ENCODE measurements around the gene RAVER2. TPM values are rescaled to one million over a fixed set of nuclear protein-coding genes. Genes with fewer than 3 reads are reported as not detected.

The RAVER2 gene
- total and polyA plus RNA-seq, 2 experiments from 2014 or later, result 0.63 to 2.4 TPM

GRCh38 chr1:64875101-64875500, 130.2 kb downstream of the RAVER2 start:
- no peak for DNase-seq
- no peaks in the 10 kb centered on the region for H3F3A ChIP-seq (ENCODE audit: insufficient read depth)

DNA sequence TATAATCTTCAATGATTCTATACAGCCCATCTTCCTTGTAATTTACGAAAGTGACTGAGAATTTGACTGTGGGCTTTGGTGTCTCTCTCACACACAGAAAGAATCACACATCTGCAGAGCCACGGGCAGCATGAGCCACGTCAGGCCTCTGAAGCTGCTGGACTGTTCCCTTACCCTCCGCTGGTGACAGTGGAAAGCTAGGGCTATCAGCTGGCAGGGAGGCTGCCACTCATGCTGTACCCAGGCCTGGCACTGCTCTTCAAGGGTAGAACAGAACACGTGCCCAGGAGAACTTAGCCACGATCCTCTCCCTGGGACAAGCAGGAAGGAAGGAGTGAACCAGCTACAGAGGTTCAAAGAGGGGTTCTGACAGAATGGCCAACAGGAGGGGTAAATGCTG, 130.7 kb downstream of the RAVER2 start:
- H3K27ac ChIP-seq, result no peak overlapping the region
- H4K20me1 ChIP-seq (ENCODE audit: insufficient read depth), result no peaks in the 10 kb centered on the region
- H3F3A ChIP-seq (ENCODE audit: insufficient read depth), result 0 out of 2 replicates have a peak, but pooled peaks cover 4% of the 10 kb centered on the region
- H3K4me2 ChIP-seq (ENCODE audit: unreplicated experiment), result no peak overlapping the region
- no peaks in the 10 kb centered on the region for H3K9me2 ChIP-seq (ENCODE audit: insufficient read depth)
- no peaks in the 10 kb centered on the region for H3K9me3 ChIP-seq (ENCODE audit: low read depth)
- H3K4me1 ChIP-seq (ENCODE audit: insufficient read depth), result peaks cover 9% of the 10 kb centered on the region
- peaks cover 38% of the 10 kb centered on the region for H3K36me3 ChIP-seq (ENCODE audit: low read depth)
- in situ Hi-C loops (cut with MboI), result no loop called here
- H3K79me2 ChIP-seq (ENCODE audit: insufficient read depth), result peaks cover 34% of the 10 kb centered on the region
- no peak for DNase-seq
- no peak overlapping the region for H2AFZ ChIP-seq
- 84 to 85% methylated on average over 6 of the region's 6 CpGs for WGBS, 2 experiments (ENCODE audit: low coverage in 1 of 2, low lambda C conversion rate in 2 of 2, missing lambda C conversion rate in 2 of 2)
- no peaks in the 10 kb centered on the region for H3K27me3 ChIP-seq (replicated peaks; ENCODE audit: insufficient read depth)
- no peak overlapping the region for H3K9ac ChIP-seq
- no peak for TF ChIP-seq EZH2phosphoT487 (IDR thresholded peaks at IDR 0.05; ENCODE audit: insufficient read depth, low read depth)
- TF ChIP-seq EZH2 (IDR thresholded peaks at IDR 0.05; ENCODE audit: insufficient read depth, poor library complexity, severe bottlenecking), result no peak
- no peak overlapping the region for H3K4me3 ChIP-seq

More at GRCh38 chr1:64875101-64875500, 130.2 kb downstream of the RAVER2 start:
- Histone ChIP-seq H3K27me3 (replicated peaks; ENCODE audit: insufficient read depth) (no peaks in the 10 kb centered on the region), H2AFZ (no peak overlapping the region), H3K9me2 (ENCODE audit: insufficient read depth) (no peaks in the 10 kb centered on the region), H3K36me3 (ENCODE audit: low read depth) (peaks cover 39% of the 10 kb centered on the region), H4K20me1 (ENCODE audit: insufficient read depth) (no peaks in the 10 kb centered on the region), H3K4me1 (ENCODE audit: insufficient read depth) (peaks cover 9% of the 10 kb centered on the region; the same call in 1 of the 2 replicates), H3K4me2 (ENCODE audit: unreplicated experiment) (no peak overlapping the region), H3K9ac (no peak overlapping the region), H3K4me3 (no peak overlapping the region), H3K27ac (no peak overlapping the region), H3K79me2 (ENCODE audit: insufficient read depth) (peaks cover 29% of the 10 kb centered on the region), H3K9me3 (ENCODE audit: low read depth) (no peaks in the 10 kb centered on the region)
- TF ChIP-seq EZH2 (IDR thresholded peaks at IDR 0.05; ENCODE audit: insufficient read depth, poor library complexity, severe bottlenecking) (no peak), EZH2phosphoT487 (IDR thresholded peaks at IDR 0.05; ENCODE audit: insufficient read depth, low read depth) (no peak)
- in situ Hi-C loops (cut with MboI), result no loop called here
- 94 to 95% methylated on average over 10 of the region's 10 CpGs for WGBS, 2 experiments (ENCODE audit: low coverage in 1 of 2, low lambda C conversion rate in 2 of 2, missing lambda C conversion rate in 2 of 2)

- H3F3A ChIP-seq (ENCODE audit: insufficient read depth), result peaks cover 15% of the 10 kb centered on the region; the same call in 1 of the 2 replicates
- no peaks in the 10 kb centered on the region for H3K9me2 ChIP-seq (ENCODE audit: insufficient read depth)
- H3K79me2 ChIP-seq (ENCODE audit: insufficient read depth), result peaks cover 36% of the 10 kb centered on the region
- no peak overlapping the region for H3K4me2 ChIP-seq (ENCODE audit: unreplicated experiment)
- no peak overlapping the region for H3K9ac ChIP-seq
- in situ Hi-C loops (cut with MboI), result no loop called here
- H3K4me3 ChIP-seq, result no peak overlapping the region
- no peak overlapping the region for H2AFZ ChIP-seq
- H4K20me1 ChIP-seq (ENCODE audit: insufficient read depth), result no peaks in the 10 kb centered on the region
- no peaks in the 10 kb centered on the region for H3K27me3 ChIP-seq (replicated peaks; ENCODE audit: insufficient read depth)
- WGBS, 2 experiments (ENCODE audit: low coverage in 1 of 2, low lambda C conversion rate in 2 of 2, missing lambda C conversion rate in 2 of 2), result 94 to 95% methylated on average over 2 of the region's 2 CpGs
- TF ChIP-seq EZH2 (IDR thresholded peaks at IDR 0.05; ENCODE audit: insufficient read depth, poor library complexity, severe bottlenecking) (no peak), EZH2phosphoT487 (IDR thresholded peaks at IDR 0.05; ENCODE audit: insufficient read depth, low read depth) (no peak)
- no peak overlapping the region for H3K27ac ChIP-seq
- H3K4me1 ChIP-seq (ENCODE audit: insufficient read depth), result peaks cover 20% of the 10 kb centered on the region
- no peak for DNase-seq
- peaks cover 33% of the 10 kb centered on the region for H3K36me3 ChIP-seq (ENCODE audit: low read depth)
- H3K9me3 ChIP-seq (ENCODE audit: low read depth), result no peaks in the 10 kb centered on the region
These were observed 132.3 kb downstream of the RAVER2 start for GRCh38 chr1:64877151-64877550.

DNA sequence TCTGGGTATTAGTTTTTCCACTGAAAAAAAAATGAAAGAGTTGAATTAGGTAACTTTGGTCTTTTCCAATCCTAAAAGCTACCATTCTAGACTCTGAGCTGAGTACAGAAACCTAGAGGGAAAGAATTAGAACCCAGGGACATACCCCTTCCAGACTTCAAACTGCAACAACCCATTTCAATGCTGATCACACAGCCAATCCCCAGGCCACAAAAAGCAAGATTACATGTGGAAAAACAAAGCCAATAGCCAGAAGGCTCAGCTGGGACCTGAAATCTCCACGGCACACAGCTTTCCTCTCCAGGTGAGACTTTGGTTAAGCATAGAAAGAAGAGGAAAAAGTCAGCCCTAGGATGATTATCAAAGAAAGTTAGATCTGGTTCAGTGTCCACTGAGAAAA, 132.7 kb downstream of the RAVER2 start:
- H3K9me2 ChIP-seq (ENCODE audit: insufficient read depth), result no peaks in the 10 kb centered on the region
- H3K4me2 ChIP-seq (ENCODE audit: unreplicated experiment), result no peak overlapping the region
- WGBS, 2 experiments (ENCODE audit: low coverage in 1 of 2, low lambda C conversion rate in 2 of 2, missing lambda C conversion rate in 2 of 2), result 96 to 100% methylated on average over 1 of the region's 1 CpG
- H3F3A ChIP-seq (ENCODE audit: insufficient read depth), result peaks cover 16% of the 10 kb centered on the region; the same call in 1 of the 2 replicates
- no peaks in the 10 kb centered on the region for H4K20me1 ChIP-seq (ENCODE audit: insufficient read depth)
- H3K9me3 ChIP-seq (ENCODE audit: low read depth), result no peaks in the 10 kb centered on the region
- no peak overlapping the region for H3K4me3 ChIP-seq
- no peak overlapping the region for H3K9ac ChIP-seq
- H3K36me3 ChIP-seq (ENCODE audit: low read depth), result peaks cover 29% of the 10 kb centered on the region
- H3K4me1 ChIP-seq (ENCODE audit: insufficient read depth), result peaks cover 20% of the 10 kb centered on the region
- in situ Hi-C loops (cut with MboI), result no loop called here
- no peak overlapping the region for H2AFZ ChIP-seq
- H3K27me3 ChIP-seq (replicated peaks; ENCODE audit: insufficient read depth), result no peaks in the 10 kb centered on the region
- H3K27ac ChIP-seq, result no peak overlapping the region
- TF ChIP-seq EZH2phosphoT487 (IDR thresholded peaks at IDR 0.05; ENCODE audit: insufficient read depth, low read depth), result no peak
- TF ChIP-seq EZH2 (IDR thresholded peaks at IDR 0.05; ENCODE audit: insufficient read depth, poor library complexity, severe bottlenecking), result no peak
- no peak for DNase-seq
- peaks cover 41% of the 10 kb centered on the region for H3K79me2 ChIP-seq (ENCODE audit: insufficient read depth)

- Histone ChIP-seq H3K36me3 (ENCODE audit: low read depth) (peaks cover 27% of the 10 kb centered on the region), H4K20me1 (ENCODE audit: insufficient read depth) (no peaks in the 10 kb centered on the region), H3K4me1 (ENCODE audit: insufficient read depth) (peaks cover 20% of the 10 kb centered on the region), H3K4me3 (no peak overlapping the region), H3K79me2 (ENCODE audit: insufficient read depth) (peaks cover 46% of the 10 kb centered on the region), H3K4me2 (ENCODE audit: unreplicated experiment) (no peak overlapping the region), H3K9me2 (ENCODE audit: insufficient read depth) (no peaks in the 10 kb centered on the region), H3K9ac (no peak overlapping the region), H3K27ac (no peak overlapping the region), H3K9me3 (ENCODE audit: low read depth) (no peaks in the 10 kb centered on the region), H3K27me3 (replicated peaks; ENCODE audit: insufficient read depth) (no peaks in the 10 kb centered on the region), H2AFZ (no peak overlapping the region), H3F3A (ENCODE audit: insufficient read depth) (peaks cover 16% of the 10 kb centered on the region; the same call in 1 of the 2 replicates)
- in situ Hi-C loops (cut with MboI), result no loop called here
- no peak for DNase-seq
- TF ChIP-seq EZH2phosphoT487 (IDR thresholded peaks at IDR 0.05; ENCODE audit: insufficient read depth, low read depth), result no peak
- TF ChIP-seq EZH2 (IDR thresholded peaks at IDR 0.05; ENCODE audit: insufficient read depth, poor library complexity, severe bottlenecking), result no peak
These were observed 133.2 kb downstream of the RAVER2 start for GRCh38 chr1:64878090-64878489.

Measured in GM23248 (cell line).